Measurements from ENCODE around the gene ADGRF3.
"Not testable (repeated sequence)": the region's sequence is repeated elsewhere in the genome, so short reads cannot be mapped to it uniquely, and the experiment has no call there.

Gene ADGRF3

DNA sequence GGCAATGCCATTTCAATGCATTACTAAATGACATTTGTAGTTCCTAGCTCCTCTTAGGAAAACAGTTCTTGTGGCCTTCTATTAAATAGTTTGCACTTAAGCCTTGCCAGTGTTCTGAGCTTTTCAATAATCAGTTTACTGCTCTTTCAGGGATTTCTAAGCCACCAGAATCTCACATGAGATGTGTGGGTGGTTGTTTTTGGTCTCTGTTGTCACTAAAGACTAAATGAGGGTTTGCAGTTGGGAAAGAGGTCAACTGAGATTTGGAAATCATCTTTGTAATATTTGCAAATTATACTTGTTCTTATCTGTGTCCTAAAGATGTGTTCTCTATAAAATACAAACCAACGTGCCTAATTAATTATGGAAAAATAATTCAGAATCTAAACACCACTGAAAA, 56.6 kb downstream of the ADGRF3 start:
- intact Hi-C loops (cut with DNase I), result no loop called here
- no peak for DNase-seq

DNA sequence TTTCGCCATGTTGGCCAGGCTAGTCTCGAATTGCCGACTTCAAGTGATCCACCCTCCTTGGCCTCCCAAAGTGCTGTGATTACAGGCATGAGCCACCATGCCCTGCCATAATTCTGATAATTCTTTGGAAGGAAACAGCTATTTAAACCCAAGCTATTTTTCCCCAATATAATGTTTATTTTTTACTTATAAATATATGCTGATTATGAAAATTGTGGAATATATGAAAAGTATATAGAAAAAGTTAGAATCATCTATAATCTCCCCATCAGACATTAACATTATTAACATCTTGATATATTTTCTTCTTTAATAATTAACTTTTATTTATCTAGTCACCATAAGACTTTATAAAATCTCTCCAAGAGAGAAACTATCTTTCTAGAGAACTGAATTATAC, 60.7 kb downstream of the ADGRF3 start:
- DNase-seq, result no peak
- intact Hi-C loops (cut with DNase I), result no loop called here

DNA sequence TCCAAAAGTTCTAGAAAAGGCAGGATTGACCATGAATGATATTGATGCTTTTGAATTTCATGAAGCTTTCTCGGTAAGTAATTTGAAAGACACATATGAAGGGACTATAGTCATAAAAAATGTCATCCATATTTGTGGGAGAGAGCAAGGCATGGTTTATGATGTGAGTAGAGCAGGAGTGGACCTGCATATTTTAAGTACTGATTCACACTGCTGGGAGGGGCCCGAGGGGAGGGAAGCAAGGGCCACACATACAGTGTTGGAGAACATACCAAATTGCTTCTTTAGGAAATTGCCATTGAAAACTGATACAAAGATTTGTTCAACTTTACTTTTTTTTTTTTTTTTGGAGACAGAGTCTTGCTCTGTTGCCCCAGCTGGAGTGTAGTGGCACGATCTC, 62.5 kb downstream of the ADGRF3 start:
- no peak for DNase-seq
- intact Hi-C loops (cut with DNase I), result no loop called here

DNA sequence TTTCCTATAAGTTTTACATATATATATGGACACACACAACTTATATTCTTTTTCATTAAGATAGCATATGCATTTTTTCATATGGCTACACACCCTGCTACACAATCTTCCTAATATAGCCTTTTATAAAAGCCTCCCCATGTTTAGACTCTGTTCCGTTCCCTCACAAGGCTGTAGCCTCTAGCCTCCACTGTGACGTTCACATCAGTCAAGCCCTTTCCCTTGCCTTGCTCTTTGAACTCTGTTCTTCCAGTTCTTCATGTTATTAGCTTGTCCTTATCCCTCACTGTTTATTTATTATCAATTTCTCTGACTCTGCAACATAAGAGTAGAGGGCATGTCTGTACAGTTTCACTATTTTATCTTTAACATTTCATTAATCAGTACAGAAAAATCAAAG, 63.0 kb downstream of the ADGRF3 start:
- DNase-seq, result no peak
- intact Hi-C loops (cut with DNase I), result no loop called here

DNA sequence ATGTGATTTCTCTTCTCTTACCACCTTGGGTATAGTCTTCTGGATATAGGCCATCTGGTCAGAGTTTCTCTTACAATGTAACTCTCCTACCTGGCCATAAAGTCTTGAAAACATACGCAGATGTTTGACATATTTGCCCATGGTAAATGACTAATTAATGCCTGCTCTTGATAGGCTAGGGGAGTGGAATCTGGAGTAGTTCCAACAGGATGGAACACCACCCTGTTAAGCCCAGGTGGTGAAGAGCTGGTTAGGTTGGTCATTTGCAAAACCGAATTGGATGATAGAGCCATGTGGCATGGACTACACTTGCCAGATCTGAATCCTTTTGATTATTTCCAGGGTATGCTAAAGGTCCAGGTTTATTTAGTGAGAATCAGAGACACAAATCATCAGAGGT, 65.4 kb downstream of the ADGRF3 start:
- DNase-seq, result no peak
- intact Hi-C loops (cut with DNase I), result no loop called here

DNA sequence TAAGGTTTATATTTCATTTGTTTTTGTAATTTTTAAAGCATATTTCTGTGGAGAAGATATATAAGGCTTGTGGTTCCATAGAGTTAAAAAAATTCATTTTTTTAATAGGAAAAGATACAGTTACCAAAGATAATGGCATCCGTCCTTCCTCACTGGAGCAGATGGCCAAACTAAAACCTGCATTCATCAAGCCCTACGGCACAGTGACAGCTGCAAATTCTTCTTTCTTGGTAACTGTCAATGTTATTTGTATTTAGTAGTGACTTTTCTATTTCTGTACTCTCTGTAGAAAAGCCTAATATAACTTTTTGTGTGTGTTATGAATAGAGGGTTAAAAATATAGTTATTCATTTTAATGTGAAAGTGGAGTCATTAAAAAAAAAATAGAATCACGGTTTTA, 66.7 kb downstream of the ADGRF3 start:
- intact Hi-C loops (cut with DNase I), result no loop called here
- no peak for DNase-seq

DNA sequence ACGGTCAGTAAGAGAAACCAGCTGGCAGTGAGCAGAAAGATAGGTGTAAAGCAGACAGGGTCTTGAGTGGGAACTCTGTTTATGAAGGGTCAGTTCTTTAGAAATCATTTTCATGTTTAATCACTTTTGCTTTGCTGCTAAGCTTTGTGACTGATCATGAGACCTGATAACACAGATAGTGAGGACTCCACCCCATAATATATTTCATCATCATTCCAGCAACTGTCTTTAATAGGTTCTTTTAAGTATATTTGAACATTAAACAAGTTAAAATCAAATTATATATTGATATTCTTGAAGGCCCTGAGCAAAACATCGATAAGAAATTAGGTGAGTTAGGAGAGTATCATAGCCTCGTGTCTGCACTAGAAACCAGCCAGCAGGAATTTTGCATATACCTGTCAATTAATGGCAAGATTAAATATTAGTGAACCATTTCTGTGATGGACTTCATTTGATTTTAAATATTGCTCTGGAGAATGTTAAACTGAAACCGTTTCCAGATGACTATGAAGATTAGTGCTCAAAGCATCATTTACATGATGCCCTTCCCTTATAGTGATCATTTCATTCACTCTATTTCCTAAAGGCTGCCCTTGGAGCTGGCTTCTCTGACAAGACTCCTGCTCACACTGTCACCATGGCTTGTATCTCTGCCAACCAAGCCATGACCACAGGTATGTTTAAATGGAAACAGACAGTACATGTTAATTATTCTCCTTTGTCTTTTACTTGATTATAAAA, 69.9 kb downstream of the ADGRF3 start:
- intact Hi-C loops (cut with DNase I), result no loop called here
- no peak for DNase-seq

DNA sequence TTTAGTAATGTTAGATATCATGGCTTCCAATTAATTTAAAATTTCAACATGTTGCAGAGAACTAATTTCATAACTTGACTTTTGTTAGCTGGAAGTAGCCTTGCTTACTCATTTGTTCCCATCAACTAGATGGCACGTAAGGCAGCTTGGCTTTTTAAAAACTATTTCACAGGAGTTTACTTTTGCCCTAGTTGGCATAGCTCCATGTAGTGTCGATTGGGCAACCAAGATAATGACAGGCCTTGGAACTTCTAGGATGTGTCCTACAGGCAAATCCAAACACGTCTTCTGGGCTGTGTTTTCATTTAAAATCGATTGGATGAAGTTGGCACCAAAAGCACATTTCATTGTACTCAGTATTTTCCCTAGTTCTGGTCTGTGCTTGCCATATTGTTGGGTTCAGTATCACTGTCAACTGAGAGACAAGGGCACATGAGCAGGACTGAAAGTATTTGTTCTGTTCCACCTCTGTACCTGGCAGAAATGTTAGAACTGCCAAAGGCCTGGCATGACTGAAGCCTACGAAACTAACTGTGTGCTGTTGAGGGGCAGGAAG, 72.5 kb downstream of the ADGRF3 start:
- DNase-seq, result no peak
- intact Hi-C loops (cut with DNase I), result no loop called here

DNA sequence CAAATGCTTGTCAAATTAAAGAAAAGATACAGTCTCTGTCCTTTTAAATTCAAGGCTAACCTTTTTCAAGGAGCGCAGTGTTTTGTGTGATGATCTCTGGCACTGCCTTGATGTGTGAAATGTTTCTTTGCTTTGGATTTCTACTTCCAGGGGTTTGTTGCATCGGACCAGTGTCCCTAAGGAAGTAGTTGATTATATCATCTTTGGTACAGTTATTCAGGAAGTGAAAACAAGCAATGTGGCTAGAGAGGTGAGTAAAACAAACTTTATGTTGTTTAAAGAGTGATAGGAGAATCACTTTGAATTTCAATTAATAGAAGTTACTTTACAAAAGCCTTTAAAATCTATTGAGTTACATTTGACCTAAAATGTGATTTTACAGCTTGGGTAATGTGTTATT, 73.1 kb downstream of the ADGRF3 start:
- intact Hi-C loops (cut with DNase I), result no loop called here
- no peak for DNase-seq

DNA sequence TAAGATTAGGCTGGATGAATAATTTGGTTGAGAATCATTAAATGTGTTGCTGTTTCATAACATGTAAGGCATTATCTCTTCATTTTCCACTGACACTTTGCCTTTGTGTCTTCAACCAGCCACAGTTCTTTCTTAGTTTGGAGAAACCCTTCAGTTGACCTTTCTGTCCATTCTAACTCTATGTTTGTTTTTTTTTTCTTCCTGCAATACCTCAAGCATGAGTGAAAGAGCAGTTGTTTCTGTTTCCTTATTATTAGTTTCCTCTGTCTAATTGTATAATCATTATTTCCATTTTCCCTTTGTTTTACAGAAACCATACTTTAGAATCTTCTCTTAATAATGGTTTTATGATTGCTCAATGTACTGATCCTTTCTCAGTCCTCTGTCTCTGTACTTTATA, 76.2 kb downstream of the ADGRF3 start:
- intact Hi-C loops (cut with DNase I), result no loop called here
- DNase-seq, result no peak

DNA sequence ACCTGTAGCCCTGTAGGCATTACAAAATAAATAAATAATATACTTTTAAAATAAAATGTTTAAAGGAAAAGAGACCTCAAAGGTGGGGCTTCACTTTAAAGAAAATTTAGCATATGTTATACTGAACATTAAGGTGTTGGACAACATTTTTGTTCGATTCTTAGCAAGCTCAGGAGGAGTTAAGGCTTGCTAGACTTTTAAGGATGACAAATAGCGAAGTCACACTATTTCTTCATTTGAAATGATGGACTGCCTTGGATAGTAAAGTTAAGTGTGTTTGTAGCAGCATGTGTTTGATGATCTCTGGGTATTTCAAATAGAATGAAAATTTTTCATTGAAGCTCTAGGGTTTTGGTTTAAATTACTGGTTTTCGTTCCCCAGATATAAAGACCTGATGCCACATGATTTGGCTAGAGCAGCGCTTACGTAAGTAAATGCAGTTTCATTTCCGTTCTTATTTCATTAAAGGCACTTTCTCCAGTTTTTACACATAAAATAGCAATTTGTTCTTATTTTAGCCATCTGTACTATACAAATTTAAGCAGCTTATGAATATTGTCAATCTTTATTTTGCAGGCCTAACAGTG, 76.9 kb downstream of the ADGRF3 start:
- no peak for DNase-seq
- intact Hi-C loops (cut with DNase I), result no loop called here

DNA sequence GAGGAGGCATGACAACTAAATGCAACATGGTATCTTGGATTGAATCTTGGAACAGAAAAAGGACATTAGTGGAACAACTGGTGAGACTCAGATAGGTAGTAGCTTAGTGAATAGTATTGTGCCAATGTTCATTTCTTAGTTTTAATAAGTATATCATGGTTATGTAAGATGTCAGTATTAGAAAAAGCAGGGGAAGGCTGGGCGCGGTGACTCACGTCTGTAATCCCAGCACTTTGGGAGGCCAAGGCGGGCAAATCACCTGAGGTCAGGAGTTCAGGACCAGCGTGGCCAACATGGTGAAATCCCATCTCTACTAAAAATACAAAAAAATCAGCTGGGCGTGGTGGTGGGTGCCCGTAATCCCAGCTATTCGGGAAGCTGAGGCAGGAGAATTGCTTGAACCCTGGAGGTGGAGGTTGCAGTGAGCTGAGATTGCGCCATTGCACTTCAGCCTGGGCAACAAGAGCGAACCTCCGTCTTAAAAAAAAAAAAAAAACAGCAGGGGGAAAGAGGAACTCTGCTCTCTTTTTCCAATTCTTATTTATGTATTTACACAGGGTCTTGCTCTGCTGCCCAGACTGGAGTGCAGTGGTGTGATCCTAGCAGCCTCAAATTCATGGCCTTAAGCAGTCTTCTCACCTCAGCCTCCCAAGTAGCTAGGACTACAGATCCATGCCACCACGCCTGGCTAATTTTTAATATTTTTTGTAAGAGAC, 77.8 kb downstream of the ADGRF3 start:
- not testable (repeated sequence) for DNase-seq

DNA sequence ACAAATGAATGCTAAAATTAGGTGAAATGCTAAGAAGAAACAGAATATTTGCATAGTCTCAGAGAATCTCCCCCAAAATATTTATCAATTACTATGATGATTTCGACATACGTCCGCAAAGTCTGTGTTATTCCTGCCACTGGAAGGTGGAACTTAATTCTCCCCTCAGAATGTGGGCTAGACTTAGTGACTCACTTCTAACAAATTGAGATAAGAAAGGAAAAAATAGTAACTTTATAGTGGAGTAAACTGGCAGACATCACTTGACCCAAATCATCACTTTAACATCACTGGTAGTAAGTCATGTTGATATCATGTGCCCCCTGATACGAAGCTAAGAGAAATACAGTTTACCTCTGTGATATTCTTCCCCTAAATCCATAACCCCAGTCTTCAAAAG, 78.4 kb downstream of the ADGRF3 start:
- DNase-seq, result no peak
- intact Hi-C loops (cut with DNase I), result no loop called here

More for the DNA sequence above, 77.8 kb downstream of the ADGRF3 start:
- intact Hi-C loops (cut with DNase I), result not testable (repeated sequence)

DNA sequence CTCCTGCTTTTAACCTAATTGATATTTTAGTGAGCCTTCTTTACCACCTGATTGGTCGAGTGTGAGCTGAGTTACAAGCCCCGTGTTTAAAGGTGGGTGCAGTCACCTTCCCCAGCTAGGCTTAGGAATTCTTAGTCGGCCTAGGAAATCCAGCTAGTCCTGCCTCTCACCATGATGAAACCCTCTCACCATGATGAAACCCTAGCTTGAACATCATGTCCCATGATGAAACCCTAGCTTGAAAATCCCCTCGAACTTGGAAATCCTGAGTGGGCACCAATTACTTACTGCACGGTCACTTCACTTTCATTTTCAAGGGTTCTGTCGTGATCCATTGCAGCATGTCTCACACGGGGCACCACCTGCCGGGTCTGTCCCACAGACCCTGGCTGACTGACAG, 87.8 kb downstream of the ADGRF3 start:
- intact Hi-C loops (cut with DNase I), result not testable (repeated sequence)

More for the DNA sequence above, 87.8 kb downstream of the ADGRF3 start:
- DNase-seq, result not testable (repeated sequence)

Measured in posterior cingulate gyrus (tissue), 11 donors.